GM19397 (cell line): ENCODE data around the gene MRPL27.
"Not testable (repeated sequence)": the region's sequence is repeated elsewhere in the genome, so short reads cannot be mapped to it uniquely, and the experiment has no call there.

Experiments
- ATAC-seq: cut with Tn5 transposase; IDR thresholded peaks from one replicate; pipeline ENCODE4 v1.9.1; 2021; ENCODE audit warnings: mild to moderate bottlenecking, moderate library complexity; ENCODE audit not compliant: unreplicated experiment

Gene MRPL27

DNA sequence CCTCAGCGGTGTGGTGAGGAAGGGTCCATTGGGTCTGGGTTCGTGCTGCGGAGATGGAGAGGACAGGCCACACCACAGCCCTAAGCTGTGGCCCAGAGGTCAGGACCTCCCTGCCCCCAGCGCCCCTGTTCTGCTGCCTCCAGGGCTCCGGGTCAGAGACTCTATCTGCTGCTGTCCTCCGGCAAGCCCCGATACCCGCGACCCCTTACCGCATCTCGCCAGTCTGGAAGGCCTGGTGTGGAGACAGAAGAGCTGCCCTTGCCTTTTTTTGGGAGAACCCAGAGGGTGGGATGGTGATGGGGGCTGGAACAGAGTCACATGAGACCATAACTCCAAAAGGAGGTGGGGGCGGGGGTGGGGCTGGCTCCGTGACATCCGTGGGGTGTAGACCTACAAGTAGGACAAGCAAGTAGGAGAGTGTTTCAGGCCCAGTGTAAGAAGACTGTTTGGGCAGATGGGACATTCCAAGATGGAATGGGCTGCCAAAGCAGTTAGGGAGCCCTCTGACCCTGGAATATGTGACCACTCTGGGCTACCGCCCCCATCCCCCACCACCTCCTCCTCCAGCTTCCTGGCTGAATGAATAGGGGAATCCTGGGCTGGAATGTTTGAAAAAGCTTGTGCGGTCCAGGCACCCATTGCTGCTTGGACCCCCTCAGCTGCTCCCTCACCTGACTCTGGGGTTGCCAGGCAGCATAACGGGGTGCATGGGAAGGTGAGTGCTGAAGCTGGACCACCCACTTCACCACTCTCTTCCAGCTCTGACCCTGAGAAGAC lies 25.7 kb downstream of the MRPL27 start:
- ATAC-seq, result no peak

DNA sequence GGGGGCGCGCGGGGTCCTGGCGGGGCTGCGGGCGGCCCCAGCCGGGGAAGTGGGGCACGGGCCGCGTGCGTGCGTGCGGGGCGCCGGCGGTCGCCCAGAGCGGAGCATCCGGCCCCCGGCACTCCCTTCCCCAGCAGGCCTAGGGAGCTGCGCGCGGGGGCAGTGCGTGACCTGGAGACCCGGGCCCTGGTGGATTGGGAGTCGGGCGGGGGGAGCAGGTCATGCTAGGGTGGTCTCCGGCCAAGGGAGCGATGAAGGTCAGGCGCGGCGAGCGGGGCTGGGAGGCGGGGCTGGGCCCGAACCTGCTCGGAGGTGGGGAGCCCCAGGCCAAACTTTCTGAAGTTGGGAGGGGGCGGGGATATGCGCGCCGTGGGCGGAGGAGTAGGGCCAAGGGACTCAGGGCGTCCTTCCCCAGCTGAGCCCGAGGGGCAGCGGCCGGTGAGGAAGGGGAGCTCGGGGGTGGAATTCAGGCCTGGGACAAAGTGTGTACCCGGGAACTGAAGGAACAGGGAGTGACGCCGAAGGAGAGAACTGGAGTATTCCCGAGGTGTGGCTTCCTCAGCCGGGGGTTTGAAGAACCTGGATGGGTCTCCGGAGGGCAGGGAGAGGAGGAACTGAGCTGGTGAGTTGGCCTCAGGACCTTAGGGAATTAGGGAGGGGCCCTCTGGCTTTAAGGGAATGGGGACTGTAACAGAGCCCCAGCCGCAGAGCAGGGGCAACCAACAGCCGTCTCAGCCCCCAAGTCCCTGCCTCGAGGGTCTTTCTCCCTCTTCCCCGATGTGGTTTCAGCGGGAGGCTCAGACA lies 26.5 kb downstream of the MRPL27 start:
- peak; percentile 59 for ATAC-seq

DNA sequence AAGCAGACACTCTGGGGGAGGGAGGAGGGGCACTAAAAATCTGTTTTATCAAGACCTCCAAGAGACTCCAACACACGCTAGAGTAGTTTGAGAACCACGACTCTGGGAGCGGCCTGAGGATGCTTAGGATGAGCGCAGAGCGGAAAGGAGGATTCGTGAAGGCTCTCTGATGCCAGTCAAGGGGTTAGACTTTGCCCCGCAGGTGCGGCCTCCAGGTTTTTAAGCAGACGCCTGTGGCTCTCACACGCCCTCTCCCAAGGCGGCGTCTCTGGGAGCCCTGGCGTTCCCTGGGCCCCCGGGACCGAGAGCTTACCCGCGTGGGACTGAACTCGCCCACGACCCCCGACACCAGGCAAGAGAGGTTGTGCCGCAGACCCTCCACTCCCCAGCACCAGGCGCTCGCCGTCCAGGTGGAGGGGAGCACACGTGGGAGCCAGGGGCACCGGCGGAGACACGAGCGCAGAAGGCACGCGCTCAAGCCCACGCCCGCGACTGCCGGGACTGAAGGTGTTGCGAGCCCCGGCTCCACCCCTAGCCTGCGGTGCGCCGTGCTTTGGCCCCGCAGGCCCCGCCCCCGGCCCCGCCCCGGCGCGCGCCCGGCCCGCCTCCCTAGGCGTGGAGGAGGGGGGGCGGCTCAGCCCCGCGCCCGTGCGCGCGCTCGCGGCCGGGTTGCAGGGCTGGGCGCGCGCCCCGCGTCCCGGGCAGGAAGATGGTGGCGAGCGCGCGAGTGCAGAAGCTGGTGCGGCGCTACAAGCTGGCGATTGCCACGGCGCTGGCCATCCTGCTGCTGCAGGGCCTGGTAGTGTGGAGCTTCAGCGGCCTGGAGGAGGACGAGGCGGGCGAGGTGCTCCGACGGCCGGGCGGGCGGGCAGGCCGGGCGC lies 27.3 kb downstream of the MRPL27 start, which contains the start of gene XYLT2:
Gene XYLT2, plus strand, starts transcription at position 695 of the 881 bp plus-strand sequence. Its CDS starts 15 bp downstream, at position 710.
- peak; percentile 75 for ATAC-seq

DNA sequence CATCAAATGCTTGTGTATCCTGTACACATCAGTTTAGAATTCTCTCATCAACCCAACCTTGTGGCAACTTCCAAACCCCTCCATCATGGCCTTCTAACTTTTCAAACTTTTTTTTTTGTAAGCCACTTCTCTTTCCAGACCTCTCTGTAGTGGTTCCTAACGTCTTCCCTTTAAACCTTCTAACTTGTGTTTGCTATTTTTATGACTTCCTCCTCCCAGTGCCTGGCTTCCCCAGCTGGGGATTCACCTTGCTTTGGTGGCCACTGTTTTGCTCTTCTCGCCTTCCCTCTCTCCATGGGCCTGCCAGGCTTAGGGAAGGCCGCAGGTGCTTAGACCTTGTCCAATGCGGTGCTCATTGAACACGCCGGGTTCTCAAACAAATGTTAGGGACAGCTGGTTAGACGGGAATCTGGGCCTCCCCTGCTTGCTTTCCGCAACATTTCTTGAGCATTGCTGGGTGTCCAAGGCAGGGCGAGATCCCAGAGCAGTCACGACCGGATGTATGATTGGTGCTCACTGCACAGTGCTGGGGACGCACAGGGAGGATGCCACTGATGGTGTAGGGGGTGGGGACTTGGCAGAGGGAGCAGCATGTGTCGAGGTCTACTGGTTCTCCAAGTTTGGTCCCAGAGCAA lies 28.1 kb downstream of the MRPL27 start:
- no peak for ATAC-seq

DNA sequence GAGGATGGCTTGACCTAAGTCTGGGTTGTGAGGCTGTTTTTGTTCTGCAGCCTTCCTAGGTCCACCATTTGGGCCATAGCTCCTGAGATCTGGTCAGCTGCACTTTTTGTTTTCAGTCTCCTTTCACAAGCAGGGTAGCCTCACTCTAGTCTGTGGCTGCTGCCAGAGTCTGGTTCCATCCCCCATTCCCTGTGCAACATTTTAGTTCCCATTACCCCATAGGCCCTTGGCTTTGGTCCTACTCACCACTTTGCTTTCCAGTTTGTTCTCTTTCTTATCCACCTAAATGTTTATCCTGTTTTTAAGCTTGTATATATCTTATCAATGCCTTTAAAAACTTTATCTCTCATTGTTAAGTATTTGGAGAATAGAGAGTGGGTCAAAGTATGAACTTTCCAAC lies 33.6 kb downstream of the MRPL27 start:
- ATAC-seq, result no peak

DNA sequence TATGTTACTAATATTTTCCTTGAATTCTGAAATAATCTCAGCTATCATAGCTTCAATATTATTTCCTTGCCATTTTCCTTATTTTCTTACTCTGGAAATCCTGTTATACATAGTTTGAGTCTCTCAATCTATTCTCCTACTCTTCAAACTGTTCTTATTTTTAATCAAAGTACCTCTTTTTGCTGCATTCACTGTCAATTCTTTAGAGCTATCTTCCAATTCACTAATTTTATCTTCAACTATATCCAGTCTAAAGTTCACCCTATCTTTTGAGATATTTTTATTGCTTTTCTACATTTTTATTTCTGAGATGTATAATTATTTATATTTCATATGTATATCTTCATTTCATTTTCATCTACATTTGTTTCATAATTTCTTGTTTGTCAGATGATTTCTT lies 34.3 kb downstream of the MRPL27 start:
- no peak for ATAC-seq

DNA sequence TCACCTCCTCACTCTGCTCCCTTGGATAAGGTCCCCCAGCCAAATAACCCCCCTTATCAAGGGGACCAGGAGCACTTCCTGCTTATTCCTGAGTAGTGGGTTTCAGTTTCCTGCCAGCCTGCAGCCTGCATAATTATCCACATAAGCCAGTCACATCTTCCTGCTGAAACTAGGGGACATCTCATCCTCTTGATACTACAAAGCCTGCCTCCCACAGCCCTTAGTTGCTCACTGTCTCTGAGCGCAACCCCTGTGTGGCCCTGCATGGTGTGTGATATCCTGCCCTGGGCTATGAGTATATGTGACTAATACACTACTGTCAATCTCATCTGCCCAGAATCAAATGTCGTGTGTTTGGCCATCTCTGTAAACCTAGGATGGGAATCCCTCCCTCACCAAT lies 35.0 kb downstream of the MRPL27 start:
- no peak for ATAC-seq

DNA sequence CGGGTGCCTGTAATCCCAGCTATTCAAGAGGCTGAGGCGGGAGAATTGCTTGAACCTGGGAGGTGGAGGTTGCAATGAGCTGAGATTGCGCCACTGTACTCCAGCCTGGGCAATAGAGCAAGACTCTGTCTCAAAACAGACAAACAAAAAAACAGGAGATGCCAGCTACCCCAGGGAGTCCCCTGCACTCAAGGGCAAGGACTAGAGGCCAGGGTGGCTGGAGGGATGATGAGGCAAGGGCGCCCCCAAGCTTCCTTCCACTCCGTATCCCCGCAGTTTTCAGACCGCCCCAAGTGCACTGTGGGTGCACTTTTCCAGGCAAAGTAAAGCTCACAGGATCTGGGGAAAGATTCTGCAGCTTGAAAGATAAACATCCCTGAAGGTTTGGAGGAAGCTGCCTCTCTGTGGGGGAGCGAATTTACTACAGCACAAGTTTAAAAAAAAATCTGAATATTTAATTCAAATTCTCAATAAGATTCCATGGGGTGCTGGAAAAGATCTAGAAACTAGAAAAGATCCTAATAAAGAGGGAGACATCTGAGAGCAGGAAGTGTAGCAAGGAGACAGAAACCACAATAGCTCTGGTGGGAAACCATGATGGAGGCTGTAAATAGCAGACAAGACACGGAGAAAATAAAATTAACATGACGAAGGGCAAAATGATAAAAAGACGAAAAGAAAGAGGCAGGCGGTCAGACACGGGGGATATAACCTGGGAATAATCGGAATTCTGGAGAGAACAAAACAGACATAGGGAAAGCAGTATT lies 39.5 kb downstream of the MRPL27 start:
- not testable (repeated sequence) for ATAC-seq

DNA sequence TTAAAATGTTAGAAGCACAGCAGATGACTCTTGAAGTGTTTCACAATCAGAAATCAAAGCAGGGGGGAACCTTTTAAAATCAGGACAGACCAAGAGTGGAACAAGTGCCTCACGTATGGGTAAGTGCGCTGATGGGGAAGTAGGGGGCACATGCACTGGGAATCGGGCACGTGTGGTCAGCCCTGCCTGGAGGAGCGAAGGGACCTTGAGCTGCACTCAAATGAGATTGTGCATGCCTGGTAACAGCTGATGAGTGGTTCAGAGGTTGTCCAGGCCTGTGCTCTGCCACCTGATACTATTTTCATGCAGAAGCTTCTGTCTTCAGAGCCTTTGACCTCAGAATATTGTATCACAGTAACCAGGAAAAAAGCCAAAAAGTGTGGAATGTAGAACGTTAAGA lies 40.8 kb downstream of the MRPL27 start:
- no peak for ATAC-seq

DNA sequence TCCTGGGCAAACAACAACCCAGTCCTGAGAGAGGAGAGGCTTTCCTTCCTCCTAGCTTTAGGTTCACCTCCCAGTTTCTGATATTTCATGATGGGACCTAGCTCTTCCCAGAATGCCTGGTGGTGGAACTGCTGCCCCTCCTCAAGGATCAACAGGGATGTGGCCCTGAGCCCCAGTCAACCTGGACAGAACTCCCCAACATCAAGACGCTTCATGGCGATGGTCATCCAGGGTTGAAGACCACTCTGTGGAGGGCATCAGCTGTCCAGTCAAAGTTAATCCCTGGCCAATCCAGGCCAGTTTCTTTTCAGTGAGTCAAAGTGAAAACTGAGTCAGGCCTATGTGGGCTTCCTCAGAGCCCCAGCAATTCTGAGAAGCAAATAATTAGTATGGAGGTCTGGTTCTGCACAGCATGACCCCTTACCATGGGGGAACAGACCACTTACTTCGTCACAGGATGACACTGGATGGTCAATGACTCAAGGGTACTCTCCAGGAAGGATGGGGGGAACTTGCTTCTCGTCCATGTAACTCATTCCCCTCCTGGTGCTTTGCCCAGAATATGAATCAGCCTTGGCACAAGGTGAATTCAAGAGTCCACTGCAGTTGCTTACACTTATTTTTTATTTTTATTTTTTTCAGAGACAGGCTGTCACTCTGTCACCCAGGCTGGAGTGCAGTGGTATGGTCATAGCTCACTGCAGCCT lies 41.7 kb downstream of the MRPL27 start:
- no peak for ATAC-seq

DNA sequence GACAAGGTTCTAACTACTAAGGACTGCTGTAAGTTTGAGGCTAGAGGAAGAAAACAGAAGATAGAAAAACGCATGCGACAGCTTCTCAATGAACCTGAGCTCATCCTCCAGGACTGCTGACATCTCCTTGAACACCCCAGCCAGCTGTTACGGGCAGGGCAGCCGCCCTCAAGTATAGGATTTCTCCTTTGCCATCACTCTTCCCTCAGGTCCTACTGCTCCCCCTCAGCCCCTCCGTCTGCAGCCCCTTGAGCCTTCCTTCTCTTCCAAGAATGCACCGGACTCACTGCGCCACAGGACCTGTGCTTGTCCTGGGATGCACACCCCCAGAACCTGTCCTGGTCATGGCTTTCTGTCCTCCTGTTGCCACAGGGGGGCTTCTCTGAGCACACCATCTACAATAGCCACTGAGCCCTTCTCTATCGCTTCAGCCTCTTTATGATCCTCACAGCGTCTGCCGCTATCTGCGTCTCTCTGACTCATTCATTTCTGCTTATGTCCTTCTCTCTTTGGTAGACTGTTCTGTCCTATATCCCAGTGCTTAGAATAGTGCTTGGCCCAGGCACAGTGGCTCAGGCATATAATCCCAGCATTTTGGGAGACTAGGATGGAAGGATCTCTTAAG lies 42.7 kb downstream of the MRPL27 start:
- no peak for ATAC-seq

DNA sequence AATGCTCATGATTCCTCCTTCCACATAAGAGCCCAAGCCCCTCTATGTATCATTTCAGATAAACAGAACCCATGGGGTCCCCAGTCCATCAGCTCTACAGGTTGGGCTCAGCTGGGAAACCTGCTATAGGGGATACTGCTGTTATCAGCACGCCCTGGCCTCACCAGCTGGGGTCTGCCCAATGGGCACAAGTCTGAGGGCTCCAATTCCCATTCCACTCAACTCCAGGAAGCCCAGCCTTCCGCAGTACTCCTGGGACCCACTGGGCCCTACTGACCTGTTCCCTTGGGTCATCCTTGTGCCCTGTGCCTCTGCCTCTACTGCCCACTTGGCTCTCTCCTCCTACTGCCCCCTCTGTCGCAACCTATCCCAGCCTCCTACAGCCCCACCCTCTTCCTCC lies 43.3 kb downstream of the MRPL27 start:
- ATAC-seq, result no peak

DNA sequence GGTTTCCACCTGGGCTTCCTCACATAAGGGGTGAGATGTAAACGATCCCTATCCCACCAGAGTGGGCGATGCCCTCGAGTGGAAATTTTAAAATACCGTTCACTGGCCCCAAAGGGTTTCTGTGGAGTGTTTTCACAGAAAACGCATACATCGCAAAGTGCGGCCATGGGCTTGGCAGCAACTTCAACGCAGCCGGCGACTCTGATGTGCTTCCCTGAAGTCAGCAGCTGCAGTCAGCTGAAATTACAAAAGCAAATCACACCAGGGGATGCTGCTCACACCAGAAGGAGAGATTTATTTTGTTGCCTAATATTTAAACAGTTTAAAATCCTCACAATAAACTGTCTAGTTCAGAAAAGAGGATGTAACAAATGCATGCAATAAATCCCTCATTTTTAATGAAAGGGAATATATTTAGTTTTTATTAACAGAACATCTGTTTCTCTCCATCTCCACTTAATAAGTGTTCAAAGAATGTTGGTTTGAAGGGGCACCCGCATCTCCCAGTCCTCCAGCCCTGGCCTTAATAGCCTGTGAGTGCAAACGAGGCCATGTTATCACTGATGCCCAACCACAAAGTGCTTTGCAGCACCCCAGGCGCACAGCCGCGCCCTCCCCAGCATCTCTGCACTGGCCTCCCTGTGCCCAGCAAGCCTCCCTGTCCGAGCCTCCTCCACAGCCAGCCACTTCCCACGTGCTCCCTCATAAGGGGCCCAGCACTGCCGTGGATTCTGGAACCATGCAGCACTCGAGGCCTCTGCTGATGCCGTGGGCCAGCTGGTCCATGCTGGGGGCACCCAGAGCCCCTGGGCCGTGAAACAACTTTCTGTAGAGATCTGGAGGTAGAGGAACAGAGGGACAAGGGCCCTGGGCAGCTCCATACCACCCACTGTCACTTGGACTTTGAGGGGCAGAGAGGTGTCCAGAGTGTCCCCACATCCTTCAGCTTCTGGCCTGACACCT lies 44.3 kb downstream of the MRPL27 start:
- ATAC-seq, result no peak

DNA sequence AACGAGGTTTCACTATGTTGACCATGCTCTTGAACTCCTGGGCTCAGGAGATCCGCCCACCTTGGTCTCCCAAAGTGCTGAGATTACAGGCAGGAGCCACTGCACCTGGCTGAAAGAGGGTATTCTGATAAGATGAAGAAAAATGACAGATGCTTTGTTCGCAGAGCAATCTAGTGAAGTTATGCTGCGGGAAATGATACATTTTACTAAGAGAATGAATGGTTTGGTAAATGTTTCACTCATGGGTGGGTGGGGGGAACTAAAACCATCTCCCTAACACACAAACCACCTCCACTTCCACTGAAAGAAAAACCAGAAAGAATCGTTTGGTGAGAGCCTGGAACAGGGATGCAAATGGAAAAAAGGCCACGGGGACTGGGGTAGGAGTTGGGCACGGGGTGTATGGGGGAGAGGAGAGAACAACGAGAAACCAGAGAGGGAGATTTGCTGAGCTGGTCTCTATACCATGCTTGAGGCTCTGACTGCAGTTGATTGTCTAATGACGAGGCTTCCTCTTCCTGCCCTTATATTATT lies 46.1 kb downstream of the MRPL27 start:
- ATAC-seq, result no peak

DNA sequence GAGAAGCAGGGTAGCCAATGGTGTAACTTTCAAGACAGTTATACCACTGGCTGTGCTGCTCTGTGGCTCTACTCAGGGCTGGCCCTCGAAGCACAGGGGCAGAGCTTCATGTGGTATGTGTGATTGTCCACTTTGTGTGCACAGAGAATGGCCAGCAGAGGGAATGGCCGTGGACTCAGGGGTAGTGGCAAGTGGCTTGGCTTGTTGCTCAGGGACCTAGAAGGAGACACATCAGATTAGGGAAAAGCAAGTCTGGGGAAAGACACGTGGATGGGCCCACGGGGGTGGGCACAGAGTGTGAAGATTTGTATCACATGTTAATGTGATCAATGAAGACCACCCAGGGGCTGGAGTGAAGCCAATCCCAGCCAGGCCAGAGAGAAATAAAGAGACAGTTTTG lies 47.1 kb downstream of the MRPL27 start:
- ATAC-seq, result no peak

DNA sequence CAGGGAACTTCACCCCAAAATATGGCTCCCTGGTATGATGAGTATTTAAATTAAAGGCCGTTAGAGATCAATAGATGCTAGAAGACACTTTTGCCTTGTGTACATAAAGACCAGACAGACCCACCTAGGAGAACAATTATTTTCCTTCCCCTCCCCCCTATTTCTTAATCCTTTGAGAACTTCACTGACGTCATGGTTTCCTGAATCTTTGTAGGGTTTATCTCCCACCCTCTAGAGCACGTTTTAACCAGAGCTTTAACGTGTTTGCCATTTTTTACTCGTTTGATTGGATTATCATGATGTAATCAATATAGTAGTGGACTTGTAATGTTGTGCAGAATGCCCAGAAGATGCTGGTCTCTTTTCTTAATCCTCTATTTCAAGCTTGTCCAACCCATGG lies 49.9 kb downstream of the MRPL27 start:
- no peak for ATAC-seq

DNA sequence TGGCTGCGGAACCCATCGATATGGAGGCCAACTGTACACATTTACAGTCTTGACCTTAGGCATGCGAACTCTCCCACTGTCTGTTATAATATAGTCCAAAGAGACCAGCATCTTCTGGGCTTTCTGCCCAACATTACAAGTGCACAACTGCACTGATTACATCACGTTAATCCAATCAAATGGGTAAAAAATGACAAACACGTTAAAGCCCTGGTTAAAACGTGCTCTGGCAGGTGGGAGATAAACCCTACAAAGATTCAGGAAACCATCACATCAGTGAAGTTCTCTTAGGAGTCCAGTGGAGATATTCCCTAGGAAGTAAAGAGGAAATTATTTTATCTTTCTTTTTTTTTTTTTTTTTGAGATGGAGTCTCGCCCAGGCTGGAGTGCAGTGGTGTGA lies 50.7 kb downstream of the MRPL27 start:
- no peak for ATAC-seq
